ENCODE measurements around the gene TMOD2. TPM values are rescaled to one million over a fixed set of nuclear protein-coding genes. Genes with fewer than 3 reads are reported as not detected.

TMOD2 gene
- total RNA-seq, 4 donors from 2014 or later: 7.1 to 14.1 (median 11.0) TPM

- 3 to 12% methylated on average over 9 to 45 of the region's 89 CpGs for WGBS, 2 donors
- Histone ChIP-seq H3K4me3 (replicated peaks in 1 of 3) (peak within 1 kb of the TSS; percentile 66 to 92 (median 73)), H3K9me3 (no peaks in the 10 kb centered on the region), H3K27ac (peak within 1 kb of the TSS; percentile 64 to 90 (median 84)), H3K36me3 (no peaks in the 10 kb centered on the region), H3K4me1 (peaks cover 12 to 14% of the 10 kb centered on the region in 2 donors), H3K27me3 (no peaks in the 10 kb centered on the region)
- peak; percentile 91 to 92 for DNase-seq
- intact Hi-C loops (cut with DNase I): no loop called here
- peak; percentile 63 to 96 for TF ChIP-seq POLR2A (IDR thresholded peaks at IDR 0.05)
- TF ChIP-seq CTCF (IDR thresholded peaks at IDR 0.05): peak in 1 of 6 experiments; percentile 8
These were observed 78.2 kb downstream of the TMOD2 start, which contains the start of gene TMOD3 for GRCh38 chr15:51829376-51830275. TSS of gene TMOD3 (plus strand) at chr15:51829653. CDS start at chr15:51862885, 33,232 bp downstream.

DNA sequence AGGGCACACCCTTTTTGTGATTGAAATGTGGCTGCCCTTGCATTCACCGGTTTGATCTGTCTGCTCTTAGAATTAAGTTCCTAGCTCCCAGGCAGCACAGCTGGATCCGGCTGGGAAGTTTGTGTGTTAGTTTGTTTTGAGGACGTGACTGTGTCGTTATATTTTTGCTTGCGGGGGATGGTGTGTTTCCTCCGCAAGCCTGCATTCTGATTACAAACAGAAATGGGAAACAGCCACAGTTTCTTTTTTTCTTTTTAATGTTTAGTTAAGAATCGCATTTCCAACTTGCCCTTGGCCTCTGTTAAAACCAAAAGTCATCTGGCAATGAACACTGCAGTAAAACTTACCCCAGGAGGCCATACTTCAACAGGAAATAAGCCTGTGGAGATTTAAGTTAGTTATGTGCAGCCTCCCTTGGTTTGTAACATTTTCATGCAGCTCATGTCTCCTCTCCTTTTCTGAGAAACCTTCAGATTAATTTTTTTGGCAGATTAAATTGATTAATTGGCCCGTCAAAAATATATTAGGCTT is 78.9 kb downstream of the TMOD2 start:
- H3K9me3 ChIP-seq: no peaks in the 10 kb centered on the region
- peak overlapping the region; percentile 64 to 90 (median 84) for H3K27ac ChIP-seq
- WGBS, 2 donors: 1 to 4% methylated on average over 8 of the region's 8 CpGs
- DNase-seq: no peak
- H3K4me1 ChIP-seq: peaks cover 14% of the 10 kb centered on the region in 2 donors
- TF ChIP-seq POLR2A (IDR thresholded peaks at IDR 0.05) (no peak), CTCF (IDR thresholded peaks at IDR 0.05) (no peak)
- H3K27me3 ChIP-seq: no peaks in the 10 kb centered on the region
- H3K36me3 ChIP-seq: no peaks in the 10 kb centered on the region
- intact Hi-C loops (cut with DNase I): no loop called here
- H3K4me3 ChIP-seq (replicated peaks in 1 of 3): peak overlapping the region; percentile 66 to 92 (median 73)

DNA sequence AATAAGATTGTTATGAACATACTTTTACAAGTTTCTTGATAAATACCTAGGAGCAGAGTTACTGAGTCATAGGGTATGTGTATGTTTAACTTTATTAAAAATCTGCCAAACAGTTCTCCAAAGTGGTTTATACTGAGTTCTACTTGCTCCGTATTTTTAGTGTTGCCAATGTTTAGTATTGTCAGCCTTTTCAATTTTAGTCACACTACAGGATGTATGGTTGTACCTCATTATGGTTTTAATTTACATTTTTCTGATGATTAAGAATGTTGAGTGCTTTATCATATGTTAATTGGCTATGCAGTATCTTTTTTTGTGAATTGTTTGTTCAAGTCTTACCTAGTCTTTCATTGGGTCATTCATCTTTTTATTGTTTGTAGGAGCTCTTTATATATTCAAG is 82.4 kb downstream of the TMOD2 start:
- Histone ChIP-seq H3K36me3 (no peaks in the 10 kb centered on the region), H3K27me3 (no peaks in the 10 kb centered on the region), H3K27ac (no peak overlapping the region), H3K4me3 (replicated peaks in 1 of 3) (no peak overlapping the region), H3K4me1 (peaks cover 22 to 33% of the 10 kb centered on the region in 2 donors), H3K9me3 (no peaks in the 10 kb centered on the region)
- no peak for TF ChIP-seq POLR2A (IDR thresholded peaks at IDR 0.05)
- TF ChIP-seq CTCF (IDR thresholded peaks at IDR 0.05): no peak
- 90 to 92% methylated on average over 1 of the region's 1 CpG for WGBS, 2 donors
- intact Hi-C loops (cut with DNase I): no loop called here
- no peak for DNase-seq

DNA sequence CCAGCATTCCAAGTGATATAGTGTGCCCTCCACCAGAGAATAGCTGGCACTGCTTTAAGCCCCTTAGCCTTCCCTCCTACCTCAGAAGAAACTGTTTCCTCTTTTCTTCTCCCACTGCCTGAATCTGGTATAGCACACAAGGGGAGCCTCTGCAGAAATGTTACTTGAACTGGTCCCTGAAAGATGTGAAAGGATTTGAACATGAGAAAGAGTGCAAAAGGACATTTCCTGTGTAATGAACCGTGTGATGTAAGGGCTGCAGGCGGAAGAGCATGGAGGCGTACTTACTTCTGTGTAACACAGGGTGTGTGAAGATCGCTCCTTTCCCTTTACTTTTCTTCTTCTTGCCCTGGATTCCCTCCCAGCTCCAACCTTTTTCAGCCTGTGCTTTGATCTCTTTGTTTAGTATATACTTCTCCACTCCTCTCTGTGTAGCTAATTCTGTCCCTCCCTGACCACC is 86.4 kb downstream of the TMOD2 start:
- H3K27ac ChIP-seq: no peak overlapping the region

More for the DNA sequence above, 86.4 kb downstream of the TMOD2 start:
- Histone ChIP-seq H3K4me1 (peaks cover 8 to 37% of the 10 kb centered on the region in 2 donors), H3K4me3 (replicated peaks in 1 of 3) (no peak overlapping the region), H3K27me3 (no peaks in the 10 kb centered on the region), H3K36me3 (no peaks in the 10 kb centered on the region), H3K9me3 (no peaks in the 10 kb centered on the region)
- DNase-seq: no peak
- TF ChIP-seq CTCF (IDR thresholded peaks at IDR 0.05): no peak
- TF ChIP-seq POLR2A (IDR thresholded peaks at IDR 0.05): no peak
- 53 to 62% methylated on average over 4 of the region's 4 CpGs for WGBS, 2 donors
- intact Hi-C loops (cut with DNase I): no loop called here

Measured in thyroid gland (tissue), 4 donors.